ENCODE data around the gene CSK. TPM values are rescaled to one million over a fixed set of nuclear protein-coding genes. Genes with fewer than 3 reads are reported as not detected.

Gene CSK
- total and polyA plus RNA-seq, 11 donors = 19.1 to 66.7 (median 25.9) TPM

- 25 to 31% (median 27%) methylated on average over 3 of the region's 3 CpGs for WGBS, 4 donors
- ATAC-seq = no peak
Measured at GRCh38 chr15:74789741-74790079, 7.8 kb downstream of the CSK start.

DNA sequence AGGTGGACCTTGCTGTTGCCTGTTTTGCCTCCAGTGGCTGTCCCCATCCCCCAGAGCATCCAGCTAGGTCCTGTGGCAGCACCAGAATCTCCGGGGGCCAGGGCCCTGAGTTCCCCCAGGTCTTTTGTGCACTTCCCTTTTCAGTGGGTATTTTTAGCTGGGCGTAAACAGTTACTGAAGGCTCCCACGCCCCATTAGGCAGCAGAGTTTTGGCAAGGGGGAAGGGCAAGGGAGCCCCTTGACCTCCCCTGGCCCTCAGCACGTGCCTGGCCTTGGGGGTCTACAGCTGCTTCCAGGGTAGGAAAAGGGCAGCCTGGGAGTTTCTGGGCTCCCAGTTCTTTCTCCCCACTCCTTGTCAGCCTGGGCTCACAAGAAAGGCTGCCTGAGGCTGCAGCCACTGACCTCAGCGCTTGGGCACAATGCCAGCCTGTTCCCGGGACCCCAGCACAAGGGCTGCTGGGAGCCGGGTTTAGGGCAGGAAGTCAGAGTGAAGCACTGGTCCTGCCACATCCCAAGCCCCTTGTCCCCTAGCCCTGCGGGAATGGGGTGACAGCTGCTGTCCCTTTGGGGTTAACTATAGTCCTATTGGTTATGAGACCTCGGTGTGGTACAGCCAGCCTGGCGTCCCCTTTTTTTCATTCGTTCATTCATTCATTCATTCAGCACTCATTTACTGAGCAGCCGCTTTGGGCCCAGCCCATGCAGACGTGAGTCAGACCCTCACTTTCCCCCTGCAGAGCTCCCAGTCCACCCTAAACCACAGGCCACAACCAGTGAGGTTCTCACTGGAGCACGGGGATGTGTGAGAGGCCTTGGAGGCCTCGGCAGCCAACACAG is 8.4 kb downstream of the CSK start:
- intact Hi-C loops (cut with DNase I) = no loop called here
- DNase-seq (peak; percentile 84 to 93 (median 90)), ATAC-seq (peak; percentile 30 to 60 (median 45))
- Histone ChIP-seq H3K36me3 (peaks cover 0 to 22% (median 0%) of the 10 kb centered on the region in 9 donors), H3K4me1 (peaks cover 32 to 98% (median 84%) of the 10 kb centered on the region in 12 donors), H3K27me3 (no peaks in the 10 kb centered on the region), H3K9me3 (no peaks in the 10 kb centered on the region), H3K4me3 (peak overlapping the region in 8 of 12 donors; percentile 3 to 72 (median 8)), H3K27ac (peak overlapping the region; percentile 67 to 97 (median 88))
- TF ChIP-seq POLR2A (IDR thresholded peaks at IDR 0.05) = no peak
- TF ChIP-seq, protein P1, sequence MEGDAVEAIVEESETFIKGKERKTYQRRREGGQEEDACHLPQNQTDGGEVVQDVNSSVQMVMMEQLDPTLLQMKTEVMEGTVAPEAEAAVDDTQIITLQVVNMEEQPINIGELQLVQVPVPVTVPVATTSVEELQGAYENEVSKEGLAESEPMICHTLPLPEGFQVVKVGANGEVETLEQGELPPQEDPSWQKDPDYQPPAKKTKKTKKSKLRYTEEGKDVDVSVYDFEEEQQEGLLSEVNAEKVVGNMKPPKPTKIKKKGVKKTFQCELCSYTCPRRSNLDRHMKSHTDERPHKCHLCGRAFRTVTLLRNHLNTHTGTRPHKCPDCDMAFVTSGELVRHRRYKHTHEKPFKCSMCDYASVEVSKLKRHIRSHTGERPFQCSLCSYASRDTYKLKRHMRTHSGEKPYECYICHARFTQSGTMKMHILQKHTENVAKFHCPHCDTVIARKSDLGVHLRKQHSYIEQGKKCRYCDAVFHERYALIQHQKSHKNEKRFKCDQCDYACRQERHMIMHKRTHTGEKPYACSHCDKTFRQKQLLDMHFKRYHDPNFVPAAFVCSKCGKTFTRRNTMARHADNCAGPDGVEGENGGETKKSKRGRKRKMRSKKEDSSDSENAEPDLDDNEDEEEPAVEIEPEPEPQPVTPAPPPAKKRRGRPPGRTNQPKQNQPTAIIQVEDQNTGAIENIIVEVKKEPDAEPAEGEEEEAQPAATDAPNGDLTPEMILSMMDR (IDR thresholded peaks at IDR 0.05) = no peak
- 15 to 23% (median 21%) methylated on average over 13 to 15 of the region's 15 CpGs for WGBS, 4 donors

More at GRCh38 chr15:74789741-74790079, 7.8 kb downstream of the CSK start:
- Histone ChIP-seq H3K27ac (peak overlapping the region; percentile 67 to 97 (median 88)), H3K27me3 (no peaks in the 10 kb centered on the region), H3K4me3 (peak overlapping the region in 6 of 12 donors; percentile 3 to 72 (median 8)), H3K9me3 (no peaks in the 10 kb centered on the region), H3K36me3 (peaks cover 0 to 18% (median 0%) of the 10 kb centered on the region in 9 donors), H3K4me1 (peaks cover 36 to 100% (median 90%) of the 10 kb centered on the region in 12 donors)
- DNase-seq = no peak
- intact Hi-C loops (cut with DNase I) = no loop called here
- TF ChIP-seq, protein P1 (IDR thresholded peaks at IDR 0.05) = no peak
- TF ChIP-seq POLR2A (IDR thresholded peaks at IDR 0.05) = no peak

- 54 to 71% (median 56%) methylated on average over 1 of the region's 1 CpG for WGBS, 4 donors
- DNase-seq (no peak), ATAC-seq (no peak)
- H3K9me3 ChIP-seq = no peaks in the 10 kb centered on the region
- H3K36me3 ChIP-seq = peaks cover 0 to 19% (median 0%) of the 10 kb centered on the region in 9 donors
- TF ChIP-seq, protein P1 (IDR thresholded peaks at IDR 0.05) = no peak
- peak overlapping the region in 9 of 12 donors; percentile 77 to 97 (median 90) for H3K27ac ChIP-seq
- H3K4me3 ChIP-seq = peak overlapping the region in 1 of 12 donors; percentile 72
- no peaks in the 10 kb centered on the region for H3K27me3 ChIP-seq
- H3K4me1 ChIP-seq = peaks cover 32 to 96% (median 78%) of the 10 kb centered on the region in 12 donors
- intact Hi-C loops (cut with DNase I) = no loop called here
Measured at GRCh38 chr15:74791007-74791406, 9.1 kb downstream of the CSK start.

- WGBS, 4 donors = 72 to 91% (median 76%) methylated on average over 7 of the region's 7 CpGs
- intact Hi-C loops (cut with DNase I) = no loop called here
- H3K27ac ChIP-seq = peak overlapping the region in 2 of 12 donors; percentile 17 to 97
- no peaks in the 10 kb centered on the region for H3K9me3 ChIP-seq
- no peaks in the 10 kb centered on the region for H3K27me3 ChIP-seq
- H3K4me3 ChIP-seq = no peak overlapping the region
- DNase-seq (no peak), ATAC-seq (no peak)
- peaks cover 0 to 19% (median 0%) of the 10 kb centered on the region in 9 donors for H3K36me3 ChIP-seq
- TF ChIP-seq, protein P1 (IDR thresholded peaks at IDR 0.05) = no peak
- no peak for TF ChIP-seq POLR2A (IDR thresholded peaks at IDR 0.05)
- peaks cover 27 to 96% (median 71%) of the 10 kb centered on the region in 12 donors for H3K4me1 ChIP-seq
Measured at GRCh38 chr15:74791667-74792066, 9.8 kb downstream of the CSK start.
